ENCODE results near the gene RASA3. TPM values are rescaled to one million over a fixed set of nuclear protein-coding genes. Genes with fewer than 3 reads are reported as not detected.

The RASA3 gene
- total RNA-seq, 1 experiment from 2014 or later, result 18.6 TPM

GRCh38 chr13:114031631-114032030 is 100.8 kb downstream of the RASA3 start:
- no TSS peak for BruUV-seq (replicated peaks)
- no peak overlapping the region for H3K4me3 ChIP-seq (replicated peaks in 1 of 2; ENCODE audit: low read depth in 1 of 2, low read length in 2 of 2)
- H3K27ac ChIP-seq (ENCODE audit: low read depth, low read length), result no peak overlapping the region
- H3K27me3 ChIP-seq (ENCODE audit: insufficient read depth, low read length), result no peaks in the 10 kb centered on the region
- POLR2A ChIA-PET, result no interaction called here
- intact Hi-C loops (cut with micrococcal nuclease), result no loop called here
- no peak overlapping the region for H2AFZ ChIP-seq (ENCODE audit: low read depth, low read length, poor library complexity, severe bottlenecking)
- TF ChIP-seq ELF1 (IDR thresholded peaks at IDR 0.05; ENCODE audit: borderline replicate concordance, low read depth) (no peak), SRF (IDR thresholded peaks at IDR 0.05; ENCODE audit: low read depth) (no peak), JUND (IDR thresholded peaks at IDR 0.05) (no peak), CEBPB (IDR thresholded peaks at IDR 0.05; ENCODE audit: low read depth) (no peak), CTCF (IDR thresholded peaks at IDR 0.05 in 2 of 3, conservative IDR thresholded peaks at IDR 0.05 in 1 of 3; ENCODE audit: borderline replicate concordance in 1 of 3, insufficient read depth in 1 of 3, low read depth in 2 of 3, low read length in 2 of 3) (no peak), SIN3A (IDR thresholded peaks at IDR 0.05; ENCODE audit: low read depth) (no peak), RAD21 (IDR thresholded peaks at IDR 0.05; ENCODE audit: low read depth) (no peak), ZFX (IDR thresholded peaks at IDR 0.05) (no peak), POLR2AphosphoS5 (IDR thresholded peaks at IDR 0.05; ENCODE audit: low read depth, low read length) (no peak), ZNF274 (IDR thresholded peaks at IDR 0.05; ENCODE audit: low read depth, low read length) (no peak), CBX3 (IDR thresholded peaks at IDR 0.05; ENCODE audit: low read depth) (no peak), EZH2phosphoT487 (IDR thresholded peaks at IDR 0.05; ENCODE audit: borderline replicate concordance) (no peak), SP1 (IDR thresholded peaks at IDR 0.05; ENCODE audit: low read depth) (no peak), ATF3 (IDR thresholded peaks at IDR 0.05) (no peak), POLR2A (IDR thresholded peaks at IDR 0.05; ENCODE audit: borderline replicate concordance, extremely low read depth, insufficient read depth, insufficient read length) (no peak), FOSL1 (IDR thresholded peaks at IDR 0.05; ENCODE audit: low read depth) (no peak), EGR1 (IDR thresholded peaks at IDR 0.05; ENCODE audit: low read depth) (no peak)
- TF ChIP-seq, protein P1, sequence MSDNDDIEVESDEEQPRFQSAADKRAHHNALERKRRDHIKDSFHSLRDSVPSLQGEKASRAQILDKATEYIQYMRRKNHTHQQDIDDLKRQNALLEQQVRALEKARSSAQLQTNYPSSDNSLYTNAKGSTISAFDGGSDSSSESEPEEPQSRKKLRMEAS (IDR thresholded peaks at IDR 0.05), result no peak
- TF ChIP-seq, protein P2, sequence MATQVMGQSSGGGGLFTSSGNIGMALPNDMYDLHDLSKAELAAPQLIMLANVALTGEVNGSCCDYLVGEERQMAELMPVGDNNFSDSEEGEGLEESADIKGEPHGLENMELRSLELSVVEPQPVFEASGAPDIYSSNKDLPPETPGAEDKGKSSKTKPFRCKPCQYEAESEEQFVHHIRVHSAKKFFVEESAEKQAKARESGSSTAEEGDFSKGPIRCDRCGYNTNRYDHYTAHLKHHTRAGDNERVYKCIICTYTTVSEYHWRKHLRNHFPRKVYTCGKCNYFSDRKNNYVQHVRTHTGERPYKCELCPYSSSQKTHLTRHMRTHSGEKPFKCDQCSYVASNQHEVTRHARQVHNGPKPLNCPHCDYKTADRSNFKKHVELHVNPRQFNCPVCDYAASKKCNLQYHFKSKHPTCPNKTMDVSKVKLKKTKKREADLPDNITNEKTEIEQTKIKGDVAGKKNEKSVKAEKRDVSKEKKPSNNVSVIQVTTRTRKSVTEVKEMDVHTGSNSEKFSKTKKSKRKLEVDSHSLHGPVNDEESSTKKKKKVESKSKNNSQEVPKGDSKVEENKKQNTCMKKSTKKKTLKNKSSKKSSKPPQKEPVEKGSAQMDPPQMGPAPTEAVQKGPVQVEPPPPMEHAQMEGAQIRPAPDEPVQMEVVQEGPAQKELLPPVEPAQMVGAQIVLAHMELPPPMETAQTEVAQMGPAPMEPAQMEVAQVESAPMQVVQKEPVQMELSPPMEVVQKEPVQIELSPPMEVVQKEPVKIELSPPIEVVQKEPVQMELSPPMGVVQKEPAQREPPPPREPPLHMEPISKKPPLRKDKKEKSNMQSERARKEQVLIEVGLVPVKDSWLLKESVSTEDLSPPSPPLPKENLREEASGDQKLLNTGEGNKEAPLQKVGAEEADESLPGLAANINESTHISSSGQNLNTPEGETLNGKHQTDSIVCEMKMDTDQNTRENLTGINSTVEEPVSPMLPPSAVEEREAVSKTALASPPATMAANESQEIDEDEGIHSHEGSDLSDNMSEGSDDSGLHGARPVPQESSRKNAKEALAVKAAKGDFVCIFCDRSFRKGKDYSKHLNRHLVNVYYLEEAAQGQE (IDR thresholded peaks at IDR 0.05; ENCODE audit: low read depth), result no peak
- TF ChIP-seq, protein P3, sequence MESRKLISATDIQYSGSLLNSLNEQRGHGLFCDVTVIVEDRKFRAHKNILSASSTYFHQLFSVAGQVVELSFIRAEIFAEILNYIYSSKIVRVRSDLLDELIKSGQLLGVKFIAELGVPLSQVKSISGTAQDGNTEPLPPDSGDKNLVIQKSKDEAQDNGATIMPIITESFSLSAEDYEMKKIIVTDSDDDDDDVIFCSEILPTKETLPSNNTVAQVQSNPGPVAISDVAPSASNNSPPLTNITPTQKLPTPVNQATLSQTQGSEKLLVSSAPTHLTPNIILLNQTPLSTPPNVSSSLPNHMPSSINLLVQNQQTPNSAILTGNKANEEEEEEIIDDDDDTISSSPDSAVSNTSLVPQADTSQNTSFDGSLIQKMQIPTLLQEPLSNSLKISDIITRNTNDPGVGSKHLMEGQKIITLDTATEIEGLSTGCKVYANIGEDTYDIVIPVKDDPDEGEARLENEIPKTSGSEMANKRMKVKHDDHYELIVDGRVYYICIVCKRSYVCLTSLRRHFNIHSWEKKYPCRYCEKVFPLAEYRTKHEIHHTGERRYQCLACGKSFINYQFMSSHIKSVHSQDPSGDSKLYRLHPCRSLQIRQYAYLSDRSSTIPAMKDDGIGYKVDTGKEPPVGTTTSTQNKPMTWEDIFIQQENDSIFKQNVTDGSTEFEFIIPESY (IDR thresholded peaks at IDR 0.05; ENCODE audit: extremely low read depth, insufficient replicate concordance, low read length), result no peak
- RAD21 ChIA-PET (ENCODE audit: low non-redundant PET in 1 of 2, low total read pairs in 2 of 2, uncharacterized antibody in 2 of 2, unreplicated experiment in 2 of 2), result no interaction called here
- no peaks in the 10 kb centered on the region for H3K9me2 ChIP-seq (ENCODE audit: insufficient read depth)
- H3K9ac ChIP-seq (ENCODE audit: low read length), result no peak overlapping the region
- H3K79me2 ChIP-seq (ENCODE audit: insufficient read depth, low read length), result peaks cover 4% of the 10 kb centered on the region; the same call in 1 of the 2 replicates
- no peak overlapping the region for H3K4me2 ChIP-seq (ENCODE audit: low read length)
- H4K20me1 ChIP-seq (ENCODE audit: insufficient read depth), result no peaks in the 10 kb centered on the region
- peaks cover 3 to 14% of the 10 kb centered on the region in 2 experiments; a peak in 3 of 4 replicates for H3K4me1 ChIP-seq (ENCODE audit: control insufficient read depth in 1 of 2, insufficient read depth in 2 of 2, low read length in 2 of 2)
- no peak for ATAC-seq
- H3K9me3 ChIP-seq (ENCODE audit: control insufficient read depth in 1 of 2, insufficient read depth in 1 of 2, low read depth in 1 of 2, low read length in 2 of 2), result no peaks in the 10 kb centered on the region; a peak in 1 of 4 replicates
- H3K36me3 ChIP-seq (ENCODE audit: control insufficient read depth in 1 of 2, insufficient read depth in 2 of 2, low read length in 2 of 2), result no peaks in the 10 kb centered on the region
- CTCF ChIA-PET, result no interaction called here
- no peak for DNase-seq (ENCODE audit: low read depth, low spot score)

Data from HCT116 (cell line).